ENCODE data around the gene C5orf63.

- no peak for TF ChIP-seq POLR2AphosphoS5 (IDR thresholded peaks at IDR 0.05)
- no peak for TF ChIP-seq POLR2A (IDR thresholded peaks at IDR 0.05)
- no peak for TF ChIP-seq CTCF (IDR thresholded peaks at IDR 0.05)
Observed at GRCh38 chr5:127074466-127074865, 1.2 kb upstream of the C5orf63 start.

All from breast epithelium (tissue), 3 donors.